ENCODE data around the gene CHAF1A.

DNA sequence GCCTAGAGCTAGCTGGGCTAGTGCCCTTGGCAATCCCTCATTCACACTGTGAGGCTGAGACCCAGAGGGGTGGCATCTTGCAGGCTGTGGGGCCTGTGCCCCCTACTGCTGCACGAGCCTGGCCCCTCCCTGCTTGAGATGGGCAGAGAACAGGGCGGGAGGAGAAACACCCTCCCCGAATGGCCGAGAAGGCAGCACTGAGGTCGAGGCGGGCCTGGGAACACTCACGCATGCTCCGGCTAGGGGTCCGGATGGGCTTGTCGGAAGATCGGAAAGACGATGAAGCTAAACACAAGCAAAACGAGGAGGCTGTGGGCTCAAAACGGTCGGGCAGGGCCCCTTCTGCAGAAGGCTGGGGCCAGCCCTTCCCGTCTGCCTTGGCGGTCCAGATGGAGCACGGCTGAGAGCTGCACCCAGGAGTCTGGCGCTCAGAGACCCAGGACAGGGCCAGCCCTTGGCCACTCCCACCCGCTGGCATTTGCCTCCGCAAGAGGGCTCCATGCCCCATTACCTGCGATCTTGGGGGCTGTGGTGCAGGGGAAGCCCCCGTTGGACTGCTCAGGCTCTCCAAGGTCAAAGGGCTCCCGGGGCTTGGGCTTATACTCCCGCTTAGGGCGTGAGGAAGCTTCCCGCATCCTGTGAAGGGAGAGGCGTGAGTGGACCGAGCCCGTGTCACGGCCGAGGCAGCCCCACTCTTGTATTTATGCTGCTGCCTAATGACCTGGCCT, 40.2 kb upstream of the CHAF1A start:
- TF ChIP-seq POLR2A (IDR thresholded peaks at IDR 0.05; ENCODE audit: low read depth, low read length), result no peak
- TF ChIP-seq POLR2AphosphoS5 (IDR thresholded peaks at IDR 0.05; ENCODE audit: low read depth, low read length), result no peak

Measured in GM12892 (cell line).